IMR-90 (cell line): ENCODE measurements around the gene SLC13A5. TPM values are rescaled to one million over a fixed set of nuclear protein-coding genes. Genes with fewer than 3 reads are reported as not detected.

Source experiments
- ATAC-seq: fragments of 200-7000 bp; cut with Tn5 transposase; 2 replicates; pipeline ENCODE4 v1.9.1; 2020; ENCODE audit warnings: low read depth, mild to moderate bottlenecking, moderate library complexity
- BruUV-seq: library from RNA; stranded (reverse); fragments of 400-500 nt; replicated peaks from 2 replicates; lab custom pipeline; 2021; lab: Mats Ljungman, UMichigan
- CTCF ChIA-PET: fragments of 300-600 bp; formaldehyde crosslinking; extraction: SDS; loops from one replicate; lab custom pipeline; 2021; ENCODE audit warnings: antibody characterized with exemption; lab: Yijun Ruan, JAX
- POLR2A ChIA-PET: fragments of 300-600 bp; sonication (Branson Sonifier 250); formaldehyde crosslinking; loops from one replicate; lab custom pipeline; 2022; ENCODE audit warnings: antibody characterized with exemption; ENCODE audit not compliant: unreplicated experiment; lab: Charles Lee
- DNase-seq: peaks from one replicate; pipeline ENCODE4 v3.0.0; 2013
- H2AFZ ChIP-seq: replicated peaks from 2 replicates; pipeline ENCODE3; 2013; ENCODE audit warnings: low read length, mild to moderate bottlenecking; ENCODE audit not compliant: poor library complexity
- H2AK5ac ChIP-seq: 2 replicates; pipeline ENCODE4 v1.6.1; 2013; ENCODE audit warnings: low read depth, low read length, inconsistent platforms
- H2AK9ac ChIP-seq: replicated peaks from 2 replicates; pipeline ENCODE3; 2013; ENCODE audit warnings: mild to moderate bottlenecking, low read depth, low read length, moderate library complexity; ENCODE audit not compliant: poor library complexity
- H2BK120ac ChIP-seq: 2 replicates; pipeline ENCODE4 v1.6.1; 2013; ENCODE audit warnings: low read depth, low read length, inconsistent platforms
- H2BK15ac ChIP-seq: 3 replicates; pipeline ENCODE4 v1.6.1; 2013; ENCODE audit warnings: low read depth, low read length, inconsistent platforms
- H2BK20ac ChIP-seq: 2 replicates; pipeline ENCODE4 v1.6.1; 2013; ENCODE audit warnings: low read depth, mild to moderate bottlenecking, inconsistent platforms, low read length, moderate library complexity
- H2BK5ac ChIP-seq: 2 replicates; pipeline ENCODE4 v1.6.1; 2013; ENCODE audit warnings: mild to moderate bottlenecking, low read depth, low read length, inconsistent platforms; ENCODE audit not compliant: poor library complexity, severe bottlenecking
- H3K14ac ChIP-seq: replicated peaks from 2 replicates; pipeline ENCODE4 v1.6.1; 2013; ENCODE audit warnings: low read depth, low read length, inconsistent platforms
- H3K18ac ChIP-seq: 2 replicates; pipeline ENCODE4 v1.6.1; 2013; ENCODE audit warnings: low read depth, low read length, control low read depth
- H3K23ac ChIP-seq: 2 replicates; pipeline ENCODE4 v1.6.1; 2013; ENCODE audit warnings: low read depth, low read length, inconsistent platforms
- H3K27ac ChIP-seq: 2 replicates; pipeline ENCODE4 v1.5.1; 2013; ENCODE audit warnings: mild to moderate bottlenecking, control low read depth, low read length; ENCODE audit not compliant: insufficient read depth
- H3K27me3 ChIP-seq: 2 replicates; pipeline ENCODE4 v1.6.1; 2013; ENCODE audit warnings: low read length; ENCODE audit not compliant: control insufficient read depth, insufficient read depth
- H3K36me3 ChIP-seq: 2 replicates; pipeline ENCODE4 v1.6.1; 2013; ENCODE audit warnings: low read length, mixed read lengths; ENCODE audit not compliant: control insufficient read depth, insufficient read depth
- H3K4ac ChIP-seq: 2 replicates; pipeline ENCODE4 v1.6.1; 2013; ENCODE audit warnings: low read depth, low read length, inconsistent platforms
- H3K4me1 ChIP-seq: 2 replicates; pipeline ENCODE4 v1.6.1; 2013; ENCODE audit warnings: low read length, mixed read lengths; ENCODE audit not compliant: control insufficient read depth, insufficient read depth
- H3K4me2 ChIP-seq: 2 replicates; pipeline ENCODE4 v1.6.1; 2013; ENCODE audit warnings: low read depth, mild to moderate bottlenecking, control low read depth, low read length, moderate library complexity
- H3K4me3 ChIP-seq: 2 replicates; pipeline ENCODE4 v1.5.1; 2013; ENCODE audit warnings: low read depth, mild to moderate bottlenecking, control low read depth, low read length, moderate library complexity; ENCODE audit not compliant: insufficient read depth
- H3K56ac ChIP-seq: 2 replicates; pipeline ENCODE4 v1.6.1; 2013; ENCODE audit warnings: low read length, inconsistent platforms; ENCODE audit not compliant: insufficient read depth; ENCODE audit errors: extremely low read depth
- H3K79me1 ChIP-seq, 2 experiments: 2 replicates each; pipeline ENCODE4 v1.6.1; 2013; ENCODE audit warnings: low read length in 2 of 2, inconsistent platforms in 1 of 2, low read depth in 1 of 2
- H3K9ac ChIP-seq: 2 replicates; pipeline ENCODE4 v1.6.1; 2013; ENCODE audit warnings: low read depth, low read length, control low read depth
- H3K9me1 ChIP-seq: 2 replicates; pipeline ENCODE4 v1.6.1; 2013; ENCODE audit warnings: low read length, inconsistent platforms; ENCODE audit not compliant: insufficient read depth
- H3K9me3 ChIP-seq: 2 replicates; pipeline ENCODE4 v1.6.1; 2013; ENCODE audit warnings: low read length; ENCODE audit not compliant: control insufficient read depth, insufficient read depth
- H4K20me1 ChIP-seq: 2 replicates; pipeline ENCODE4 v1.6.1; 2013; ENCODE audit warnings: low read length, inconsistent platforms; ENCODE audit not compliant: insufficient read depth
- H4K5ac ChIP-seq: 2 replicates; pipeline ENCODE4 v1.6.1; 2013; ENCODE audit warnings: mild to moderate bottlenecking, low read depth, low read length, control low read depth
- H4K8ac ChIP-seq, 2 experiments: 2 replicates each; pipeline ENCODE4 v1.6.1; 2013; ENCODE audit warnings: low read depth in 2 of 2, low read length in 2 of 2, control low read depth in 1 of 2, inconsistent platforms in 1 of 2
- H4K91ac ChIP-seq: 2 replicates; pipeline ENCODE4 v1.6.1; 2013; ENCODE audit warnings: low read depth, low read length, inconsistent platforms; ENCODE audit not compliant: insufficient read depth
- BHLHE40 ChIP-seq: fragments of 150-350 bp; IDR thresholded peaks from 2 replicates; pipeline ENCODE4 v1.6.1; 2016; ENCODE audit warnings: mild to moderate bottlenecking, low read depth, low read length
- NFE2L2 ChIP-seq: fragments of 150-350 bp; IDR thresholded peaks from 2 replicates; pipeline ENCODE4 v1.6.1; 2016; ENCODE audit warnings: low read depth, mild to moderate bottlenecking, low read length
- RAD21 ChIP-seq: IDR thresholded peaks from 2 replicates; pipeline ENCODE4 v1.6.1; 2012; ENCODE audit warnings: low read length, improper control_type of control experiment
- SMC3 ChIP-seq: fragments of 150-350 bp; IDR thresholded peaks from 2 replicates; pipeline ENCODE4 v1.6.1; 2016; ENCODE audit warnings: low read depth, mild to moderate bottlenecking, antibody characterized with exemption, low read length, moderate library complexity
- WGBS, 2 experiments: methylation state at CpG; one replicate each; pipeline versions ENCODE4 v1.1.5 to v1.1.7; 2013; ENCODE audit warnings: missing lambda C conversion rate in 2 of 2; ENCODE audit not compliant: insufficient read length in 1 of 2; ENCODE audit errors: extremely low coverage in 2 of 2; 5-methylcytosine and 5-hydroxymethylcytosine counted together
- dilution Hi-C: fragments of 300-500 bp; cut with HindIII; formaldehyde crosslinking; loops from one replicate; pipeline ENCODE4 v1.14.3; 2018; ENCODE audit warnings: low sequenced_read_pairs; ENCODE audit not compliant: unreplicated experiment
- in situ Hi-C: fragments of 300-500 bp; cut with MboI; formaldehyde crosslinking; loops from 3 replicates; pipeline ENCODE4 v1.14.3; 2019; ENCODE audit warnings: low sequenced_read_pairs, inconsistent platforms, mixed read lengths
- intact Hi-C: fragments of 100-400 bp; cut with micrococcal nuclease; formaldehyde crosslinking; loops from 2 replicates; pipeline ENCODE4 v1.10.0; 2022
- polyA plus RNA-seq, 3 experiments: library from polyadenylated mRNA; depleted of rRNA; stranded (reverse); fragments of >200 nt; gene quantifications; 2 replicates each; pipeline ENCODE4 v1.2.3, GENCODE V29; 2012; ENCODE audit warnings: low replicate concordance in 1 of 3
- total RNA-seq: library from RNA; depleted of rRNA; stranded (reverse); fragments of >200 nt; gene quantifications from 2 replicates; pipeline ENCODE4 v1.2.3, GENCODE V29; 2012

The SLC13A5 gene
- total and polyA plus RNA-seq, 2 of the 4 experiments (the other 2 are of a cell fraction): not detected

DNA sequence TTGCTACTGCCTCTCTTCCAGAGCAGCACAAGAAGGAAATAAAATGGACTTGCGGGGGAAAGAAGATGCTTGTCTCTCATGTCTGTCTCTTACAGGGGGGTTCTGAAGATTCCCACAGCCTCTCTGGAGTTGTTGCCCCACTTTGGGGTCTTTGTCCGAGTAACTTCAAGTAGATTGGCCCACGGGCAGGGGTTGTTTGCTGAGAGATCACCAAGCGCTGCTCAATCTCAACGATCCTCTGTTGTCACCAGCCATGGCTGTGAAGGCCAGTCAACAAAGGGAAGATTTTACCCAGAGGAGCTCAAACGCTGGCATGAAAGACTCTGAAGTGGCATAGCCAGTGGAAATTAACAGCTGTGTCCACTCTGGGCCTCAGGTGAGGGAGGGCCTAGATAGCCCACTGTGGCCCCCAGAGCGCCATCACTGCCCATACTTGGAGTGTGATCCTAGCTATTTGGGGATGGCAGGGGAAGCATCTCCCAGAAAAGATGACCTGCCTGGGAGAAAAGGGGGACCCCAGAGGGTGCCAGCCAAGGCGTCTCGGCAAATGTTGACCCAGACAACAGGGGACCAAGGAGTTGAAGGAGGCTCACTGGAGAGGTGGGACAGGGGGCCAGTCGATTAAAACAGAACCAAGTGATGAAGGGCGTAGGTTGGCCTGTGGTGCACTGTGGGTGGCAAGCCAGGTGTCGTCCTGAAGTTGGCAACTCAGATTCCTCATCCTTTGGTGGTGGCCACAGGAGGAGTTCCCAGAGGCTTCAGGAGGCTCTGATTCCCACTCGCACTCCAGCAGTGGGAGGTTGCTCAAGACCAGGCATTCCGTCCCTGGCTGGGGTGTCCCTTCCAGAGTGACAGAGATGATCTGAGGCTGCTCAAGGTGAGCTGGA, 28.0 kb downstream of the SLC13A5 start:
- Histone ChIP-seq H3K9me3 (no peaks in the 10 kb centered on the region), H4K5ac (no peak overlapping the region), H2AFZ (no peak overlapping the region), H3K56ac (no peak overlapping the region), H3K4me3 (no peak overlapping the region), H3K4me2 (no peak overlapping the region), H2AK5ac (no peak overlapping the region), H3K23ac (no peak overlapping the region), H3K9ac (no peak overlapping the region), H4K91ac (no peak overlapping the region), H3K18ac (no peak overlapping the region), H3K27me3 (peaks cover 6% of the 10 kb centered on the region), H2BK120ac (no peak overlapping the region), H3K27ac (no peak overlapping the region), H2AK9ac (no peak overlapping the region), H3K14ac (no peak overlapping the region), H3K36me3 (no peaks in the 10 kb centered on the region), H3K4me1 (no peaks in the 10 kb centered on the region), H3K79me1 (no peaks in the 10 kb centered on the region), H4K8ac (no peak overlapping the region), H2BK20ac (no peak overlapping the region), H2BK5ac (no peak overlapping the region), H3K4ac (no peak overlapping the region), H2BK15ac (no peak overlapping the region), H3K9me1 (no peaks in the 10 kb centered on the region), H4K20me1 (no peaks in the 10 kb centered on the region)
- ChIA-PET POLR2A (no interaction called here), CTCF (no interaction called here)
- in situ Hi-C loops: no loop called here
- DNase-seq (no peak), ATAC-seq (no peak)
- BruUV-seq: no TSS peak
- WGBS, 2 experiments: 71% methylated on average over 5 of the region's 14 CpGs; no CpG with 5 or more reads in 1 of the 2 experiments
- TF ChIP-seq NFE2L2 (no peak), SMC3 (no peak), BHLHE40 (no peak), RAD21 (no peak)
- intact Hi-C loops: no loop called here
- dilution Hi-C loops: no loop called here
